GM12873 (cell line): ENCODE data around the gene TCF7.

ENCODE experiments used
- TF ChIP-seq, protein P1 (sequence below): IDR thresholded peaks from 2 replicates; pipeline ENCODE4 v1.5.1; 2012; ENCODE audit warnings: low read depth, mild to moderate bottlenecking, moderate library complexity, low read length, control low read depth; ENCODE audit not compliant: insufficient read depth; ENCODE audit errors: missing control alignments

TCF7 gene

GRCh38 chr5:134113902-134114875 is at the start of gene TCF7:
Gene TCF7, plus strand, starts transcription at chr5:134114681. Its CDS starts 226 bp downstream, at chr5:134114907.
- TF ChIP-seq, protein P1, sequence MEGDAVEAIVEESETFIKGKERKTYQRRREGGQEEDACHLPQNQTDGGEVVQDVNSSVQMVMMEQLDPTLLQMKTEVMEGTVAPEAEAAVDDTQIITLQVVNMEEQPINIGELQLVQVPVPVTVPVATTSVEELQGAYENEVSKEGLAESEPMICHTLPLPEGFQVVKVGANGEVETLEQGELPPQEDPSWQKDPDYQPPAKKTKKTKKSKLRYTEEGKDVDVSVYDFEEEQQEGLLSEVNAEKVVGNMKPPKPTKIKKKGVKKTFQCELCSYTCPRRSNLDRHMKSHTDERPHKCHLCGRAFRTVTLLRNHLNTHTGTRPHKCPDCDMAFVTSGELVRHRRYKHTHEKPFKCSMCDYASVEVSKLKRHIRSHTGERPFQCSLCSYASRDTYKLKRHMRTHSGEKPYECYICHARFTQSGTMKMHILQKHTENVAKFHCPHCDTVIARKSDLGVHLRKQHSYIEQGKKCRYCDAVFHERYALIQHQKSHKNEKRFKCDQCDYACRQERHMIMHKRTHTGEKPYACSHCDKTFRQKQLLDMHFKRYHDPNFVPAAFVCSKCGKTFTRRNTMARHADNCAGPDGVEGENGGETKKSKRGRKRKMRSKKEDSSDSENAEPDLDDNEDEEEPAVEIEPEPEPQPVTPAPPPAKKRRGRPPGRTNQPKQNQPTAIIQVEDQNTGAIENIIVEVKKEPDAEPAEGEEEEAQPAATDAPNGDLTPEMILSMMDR: no peak

DNA sequence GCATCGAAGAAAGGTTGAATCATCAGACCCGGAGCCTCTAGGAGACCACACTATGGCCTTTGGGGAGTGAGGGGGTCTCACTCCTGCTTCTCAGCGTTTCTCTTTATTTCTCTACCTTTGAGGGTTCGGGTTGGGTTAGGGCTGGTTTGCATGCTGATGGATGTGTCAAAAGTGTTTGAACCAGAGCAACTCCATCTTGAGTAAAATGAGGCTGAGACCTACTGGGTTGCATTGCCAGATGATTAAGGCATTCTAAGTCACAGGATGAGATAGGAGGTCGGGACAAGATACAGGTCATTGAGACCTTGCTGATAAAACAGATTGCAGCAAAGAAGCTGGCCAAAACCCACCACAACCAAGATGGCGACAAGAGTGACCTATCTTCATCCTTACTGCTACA is 44.9 kb upstream of the TCF7 start:
- TF ChIP-seq, protein P1: no peak

DNA sequence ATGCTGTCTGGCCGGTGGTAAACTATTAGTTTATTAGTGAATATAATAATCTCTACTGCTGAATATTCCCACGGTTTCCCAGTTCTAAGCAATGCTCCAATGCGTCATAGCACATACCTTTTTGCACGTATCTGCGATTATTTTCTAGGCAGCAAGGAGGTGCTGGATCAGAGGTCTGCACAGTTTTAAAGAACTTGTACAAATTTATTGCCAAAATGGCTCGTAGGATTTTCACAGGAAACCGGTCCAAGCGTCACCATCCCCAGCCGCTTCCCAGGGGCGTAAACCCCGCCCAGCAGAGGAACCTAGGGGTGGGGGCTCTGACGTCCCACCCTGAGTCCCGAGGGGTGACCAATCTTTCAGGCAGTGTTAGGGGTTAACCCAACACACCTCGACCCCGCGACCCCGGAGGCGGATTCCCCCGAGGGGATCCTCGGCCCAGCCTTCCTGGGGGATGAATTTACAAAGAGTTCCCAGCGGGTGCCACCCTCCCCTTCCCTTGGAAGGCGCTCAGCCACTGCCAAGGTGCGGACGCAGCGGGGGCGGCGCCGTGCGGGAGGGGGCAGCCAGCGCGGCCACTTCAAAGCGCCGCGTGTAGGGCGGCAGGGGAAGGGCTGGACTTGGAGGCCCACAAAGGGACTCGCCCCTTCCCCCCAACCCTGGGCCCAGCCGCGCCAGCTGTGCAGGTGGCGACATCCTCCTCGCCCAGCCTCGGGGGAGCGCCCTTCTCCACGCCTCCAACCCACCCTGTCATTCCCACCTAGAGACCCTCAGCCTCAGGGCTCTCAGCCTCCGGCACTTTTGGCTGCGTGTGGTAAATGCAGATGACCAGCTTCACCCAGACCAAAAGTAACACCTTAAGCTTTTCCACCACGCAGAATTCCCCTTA is 43.5 kb upstream of the TCF7 start:
- TF ChIP-seq, protein P1: peak; percentile 5

DNA sequence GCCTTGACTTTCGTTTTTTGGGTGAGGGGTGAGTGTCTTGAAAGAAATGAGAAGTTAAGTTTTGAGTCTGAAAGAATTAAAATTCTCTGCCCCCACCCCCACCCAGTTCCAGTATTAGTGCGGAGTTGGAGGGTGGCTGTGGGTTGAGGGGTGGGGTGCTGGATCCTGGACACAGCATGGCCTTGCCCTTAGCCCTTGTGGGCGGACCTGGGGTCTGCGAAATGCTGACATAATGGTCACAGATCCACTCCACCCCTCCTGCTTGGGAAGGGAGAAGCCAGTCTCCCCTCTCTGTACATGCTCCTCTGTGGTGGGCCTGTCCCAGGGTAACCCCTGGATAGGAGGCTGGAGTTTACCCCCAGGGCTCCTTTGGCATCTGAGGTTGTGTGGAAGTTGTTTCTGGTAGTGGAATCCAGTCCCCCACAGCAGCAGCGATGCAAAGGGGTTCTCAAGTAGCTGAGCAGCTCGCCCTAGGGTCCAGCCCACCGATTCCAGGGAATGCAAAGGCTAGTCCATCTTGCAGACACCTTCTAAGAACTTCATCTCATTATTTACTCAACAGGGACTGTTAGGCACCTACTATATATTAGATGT is 42.8 kb upstream of the TCF7 start:
- TF ChIP-seq, protein P1: no peak

DNA sequence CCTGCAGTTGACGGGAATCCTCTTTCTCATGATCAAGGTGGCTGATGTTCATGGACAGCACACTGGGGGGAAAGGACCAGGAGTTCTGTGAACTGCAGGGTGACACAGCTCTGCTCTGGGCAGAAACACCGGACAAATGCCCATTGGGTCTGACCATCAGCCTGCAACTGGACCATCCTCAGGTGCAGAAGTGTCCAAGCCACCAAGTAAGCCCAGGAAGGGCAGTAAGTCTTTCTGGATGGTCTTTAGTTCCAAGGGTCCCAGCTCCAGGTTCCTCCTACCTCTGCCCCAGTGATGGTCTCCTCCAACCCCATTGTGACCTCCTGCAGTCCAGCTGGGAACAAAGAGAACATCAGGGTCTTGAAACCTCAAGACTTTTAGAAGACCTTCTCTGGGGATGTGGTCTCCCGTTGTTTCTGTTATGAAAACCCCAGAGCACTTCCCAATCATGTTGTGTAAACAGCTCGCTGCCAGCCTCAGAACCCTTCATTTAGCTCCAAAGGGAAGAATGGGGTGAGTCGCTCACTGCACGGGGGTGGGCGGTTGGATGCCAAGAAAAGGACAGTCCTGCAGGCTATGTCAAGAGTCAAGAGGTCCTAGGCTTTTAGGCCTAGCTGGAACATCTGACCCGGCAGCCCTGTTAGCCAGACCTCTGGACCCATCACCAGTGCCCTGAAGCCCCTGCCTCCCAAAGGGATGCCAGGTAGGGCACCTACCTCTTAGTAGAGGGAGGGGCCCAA is 41.8 kb upstream of the TCF7 start:
- TF ChIP-seq, protein P1: no peak

- TF ChIP-seq, protein P1: no peak
Observed at GRCh38 chr5:134073404-134073803, 41.1 kb upstream of the TCF7 start.
